ENCODE data around the gene PAGR1.

The PAGR1 gene

DNA sequence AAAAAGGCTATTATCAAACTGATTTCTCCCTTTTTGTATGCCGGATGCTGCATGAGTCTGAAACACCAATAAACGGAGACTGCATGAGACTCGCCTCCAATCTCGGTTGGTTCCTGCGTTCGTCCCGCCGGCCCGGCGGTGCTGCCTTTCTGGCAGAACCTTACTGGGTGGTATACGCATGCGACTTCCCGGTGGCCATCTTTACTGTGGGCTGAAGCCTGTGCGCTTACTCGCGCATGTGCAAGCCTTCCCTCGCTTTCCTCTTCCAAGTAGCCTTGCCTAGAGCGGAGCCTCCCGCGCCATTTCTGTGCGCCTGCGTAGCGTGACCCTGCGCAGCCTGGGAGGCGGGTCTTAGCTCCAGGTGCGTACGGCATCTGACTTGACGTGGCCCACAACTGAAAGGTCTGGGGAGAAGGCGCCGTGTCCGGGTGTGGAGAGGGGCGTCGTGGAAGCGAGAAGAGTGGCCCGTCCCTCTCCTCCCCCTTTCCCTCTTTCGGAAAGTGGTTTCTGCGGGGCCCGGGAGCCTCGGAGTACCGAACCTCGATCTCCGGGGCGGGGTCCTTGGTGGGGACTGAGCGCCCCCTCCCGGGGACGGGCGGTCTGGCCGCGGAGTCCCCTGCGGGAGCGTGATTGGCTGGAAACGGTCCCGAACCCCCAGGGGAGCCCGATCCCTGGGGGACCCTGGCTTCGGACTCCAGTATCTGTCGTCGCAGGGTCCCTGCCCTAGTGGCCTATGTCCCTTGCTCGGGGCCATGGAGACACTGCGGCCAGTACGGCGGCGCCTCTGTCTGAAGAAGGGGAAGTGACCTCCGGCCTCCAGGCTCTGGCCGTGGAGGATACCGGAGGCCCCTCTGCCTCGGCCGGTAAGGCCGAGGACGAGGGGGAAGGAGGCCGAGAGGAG, at the start of gene PAGR1:
Gene PAGR1, plus strand, starts transcription at position 360 of the 901 bp plus-strand sequence. Its CDS starts 374 bp downstream, at position 734.
- TF ChIP-seq GATA3 (IDR thresholded peaks at IDR 0.05; ENCODE audit: low read depth, low read length) (no peak), GATA2 (IDR thresholded peaks at IDR 0.05; ENCODE audit: low read depth, low read length) (no peak)

DNA sequence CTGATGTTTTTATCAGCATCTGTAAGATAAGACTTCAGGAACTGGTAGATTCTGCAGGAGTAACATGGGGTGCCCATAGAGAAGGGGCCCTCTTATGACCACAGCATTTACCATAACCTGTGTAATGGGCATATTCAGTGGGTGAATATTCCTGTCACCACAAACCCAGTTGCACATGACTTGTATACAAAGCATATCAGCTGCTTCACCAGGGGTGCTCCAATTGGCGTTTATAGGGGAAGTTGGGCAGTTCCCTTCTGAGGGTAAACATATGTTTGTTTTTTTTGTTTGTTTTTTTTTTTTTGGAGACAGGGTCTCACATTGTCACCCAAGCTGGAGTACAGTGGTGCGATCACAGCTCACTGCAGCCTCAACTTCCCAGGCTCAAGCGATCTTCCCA, 49.4 kb upstream of the PAGR1 start:
- TF ChIP-seq GATA3 (IDR thresholded peaks at IDR 0.05; ENCODE audit: low read depth, low read length) (no peak), GATA2 (IDR thresholded peaks at IDR 0.05; ENCODE audit: low read depth, low read length) (no peak)

DNA sequence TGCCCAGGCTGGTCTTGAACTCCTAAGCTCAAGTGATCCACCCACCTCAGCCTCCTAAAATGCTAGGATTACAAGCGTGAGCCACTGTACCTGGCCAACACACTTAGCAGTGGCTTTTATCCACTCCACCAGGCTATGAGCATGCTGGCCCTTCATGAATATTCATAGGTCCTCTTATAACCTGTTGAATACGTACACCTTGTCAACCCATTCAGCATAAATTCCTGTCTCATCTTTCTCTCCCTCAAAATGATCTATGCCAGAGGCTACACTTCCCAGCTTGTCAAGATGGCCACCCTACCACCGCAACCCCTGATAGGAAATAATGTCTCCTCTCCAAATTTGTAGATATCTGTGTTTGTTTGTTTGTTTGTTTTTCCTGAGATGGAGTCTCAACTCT, 48.9 kb upstream of the PAGR1 start:
- no peak for TF ChIP-seq GATA2 (IDR thresholded peaks at IDR 0.05; ENCODE audit: low read depth, low read length)
- no peak for TF ChIP-seq GATA3 (IDR thresholded peaks at IDR 0.05; ENCODE audit: low read depth, low read length)

DNA sequence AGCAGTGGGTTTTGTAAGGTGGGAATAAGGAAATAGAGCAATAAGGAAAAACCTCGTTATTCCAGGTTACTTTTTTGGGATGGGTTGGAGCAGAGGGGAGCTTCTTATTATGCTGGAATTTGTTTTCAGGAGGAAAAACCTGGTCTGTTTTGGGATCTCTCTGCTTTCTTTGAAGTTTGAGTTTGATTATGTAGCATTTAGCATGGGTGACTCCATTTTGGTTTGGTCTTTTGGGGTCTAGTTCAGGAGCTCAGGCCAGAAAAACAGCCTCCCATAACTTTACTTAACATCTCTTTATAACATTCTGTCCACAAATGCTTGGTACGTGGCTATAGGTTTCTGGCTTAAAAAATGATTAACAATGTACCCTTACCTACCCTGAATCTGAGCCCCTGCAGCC, 46.4 kb upstream of the PAGR1 start:
- TF ChIP-seq GATA2 (IDR thresholded peaks at IDR 0.05; ENCODE audit: low read depth, low read length) (no peak), GATA3 (IDR thresholded peaks at IDR 0.05; ENCODE audit: low read depth, low read length) (no peak)

DNA sequence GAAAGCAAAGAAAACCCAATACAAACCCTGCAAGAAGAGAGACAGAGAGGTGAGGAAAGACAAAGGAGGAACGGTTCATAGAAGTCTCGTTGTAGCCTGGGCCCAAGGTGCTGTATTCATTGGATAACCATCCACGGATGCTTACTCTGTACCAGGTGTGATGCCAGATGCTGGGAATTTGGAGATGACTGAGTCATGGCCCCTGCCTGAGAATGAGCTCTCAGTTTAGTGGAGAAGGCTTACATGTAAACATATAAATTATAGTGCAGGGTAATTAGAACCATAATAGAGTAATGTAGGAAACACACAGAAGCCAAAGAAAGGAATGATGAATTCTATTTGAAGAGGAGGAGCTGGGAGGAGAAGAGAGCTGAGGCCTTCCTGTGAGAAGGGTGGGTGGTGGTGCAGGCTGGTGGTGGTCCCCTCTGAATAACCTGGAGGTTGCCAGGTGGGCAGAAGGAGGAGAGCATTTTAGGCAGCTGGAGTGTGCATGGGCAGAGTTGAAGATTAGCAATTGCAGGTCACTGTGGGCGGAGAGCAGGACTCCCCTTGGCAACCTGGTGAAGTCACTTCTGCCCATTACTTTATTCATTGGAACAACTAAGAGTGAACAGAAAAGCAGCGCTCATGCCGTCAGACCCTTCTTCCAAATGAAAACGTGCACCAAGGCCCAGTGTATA, 45.6 kb upstream of the PAGR1 start:
- TF ChIP-seq GATA3 (IDR thresholded peaks at IDR 0.05; ENCODE audit: low read depth, low read length) = no peak
- no peak for TF ChIP-seq GATA2 (IDR thresholded peaks at IDR 0.05; ENCODE audit: low read depth, low read length)

DNA sequence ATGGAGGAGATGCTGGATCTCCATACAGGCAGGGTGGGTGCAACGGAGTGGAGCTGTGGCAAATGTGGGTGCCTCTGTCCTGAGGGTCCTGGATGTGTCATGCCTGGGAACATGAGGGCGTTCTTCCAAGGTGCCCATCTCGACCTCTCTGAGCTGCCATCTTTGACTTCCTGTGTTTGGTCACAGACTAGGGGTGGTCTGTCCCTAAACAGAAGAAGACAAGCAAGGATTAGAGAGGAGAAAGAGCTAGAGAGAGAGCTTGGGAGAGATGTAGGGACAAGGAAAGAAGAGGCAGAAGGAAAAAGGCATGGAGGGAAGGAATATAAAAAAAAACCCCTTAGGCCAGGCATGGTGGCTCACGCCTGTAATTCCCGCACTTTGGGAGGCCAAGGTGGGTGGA, 41.2 kb upstream of the PAGR1 start:
- TF ChIP-seq GATA2 (IDR thresholded peaks at IDR 0.05; ENCODE audit: low read depth, low read length) (no peak), GATA3 (IDR thresholded peaks at IDR 0.05; ENCODE audit: low read depth, low read length) (no peak)

DNA sequence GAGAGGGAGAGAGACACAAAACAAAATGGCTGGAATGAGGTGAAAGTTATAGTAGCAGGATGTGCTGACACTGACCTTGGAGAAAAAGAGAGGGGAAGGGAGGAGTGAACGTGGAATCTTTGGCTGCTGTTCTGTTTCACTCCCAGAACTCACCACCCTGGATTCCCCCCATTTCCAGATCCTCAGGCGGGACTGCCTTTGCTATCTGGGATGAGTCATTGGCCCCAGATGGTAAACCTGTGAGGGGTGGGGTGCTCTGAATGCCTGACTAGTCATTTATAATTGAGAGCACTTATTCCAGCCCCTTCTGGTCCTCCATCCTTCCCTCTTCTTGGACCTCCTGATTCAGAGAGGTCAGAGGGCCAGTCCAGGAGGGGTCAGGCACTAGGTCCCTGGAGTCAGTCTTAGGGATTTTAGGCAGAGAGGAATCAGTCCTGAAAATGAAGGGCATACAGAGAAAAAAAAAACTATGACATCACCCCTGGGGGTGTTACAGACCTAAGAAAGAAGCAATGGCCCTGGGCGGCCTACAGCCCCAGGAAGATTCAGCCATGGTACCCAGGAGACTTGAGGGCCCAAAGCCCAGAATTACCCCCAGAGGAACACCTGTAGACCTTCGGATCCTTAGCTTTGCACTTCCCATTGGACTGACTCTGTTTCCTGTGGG, 40.1 kb upstream of the PAGR1 start:
- no peak for TF ChIP-seq GATA2 (IDR thresholded peaks at IDR 0.05; ENCODE audit: low read depth, low read length)
- TF ChIP-seq GATA3 (IDR thresholded peaks at IDR 0.05; ENCODE audit: low read depth, low read length) = no peak

DNA sequence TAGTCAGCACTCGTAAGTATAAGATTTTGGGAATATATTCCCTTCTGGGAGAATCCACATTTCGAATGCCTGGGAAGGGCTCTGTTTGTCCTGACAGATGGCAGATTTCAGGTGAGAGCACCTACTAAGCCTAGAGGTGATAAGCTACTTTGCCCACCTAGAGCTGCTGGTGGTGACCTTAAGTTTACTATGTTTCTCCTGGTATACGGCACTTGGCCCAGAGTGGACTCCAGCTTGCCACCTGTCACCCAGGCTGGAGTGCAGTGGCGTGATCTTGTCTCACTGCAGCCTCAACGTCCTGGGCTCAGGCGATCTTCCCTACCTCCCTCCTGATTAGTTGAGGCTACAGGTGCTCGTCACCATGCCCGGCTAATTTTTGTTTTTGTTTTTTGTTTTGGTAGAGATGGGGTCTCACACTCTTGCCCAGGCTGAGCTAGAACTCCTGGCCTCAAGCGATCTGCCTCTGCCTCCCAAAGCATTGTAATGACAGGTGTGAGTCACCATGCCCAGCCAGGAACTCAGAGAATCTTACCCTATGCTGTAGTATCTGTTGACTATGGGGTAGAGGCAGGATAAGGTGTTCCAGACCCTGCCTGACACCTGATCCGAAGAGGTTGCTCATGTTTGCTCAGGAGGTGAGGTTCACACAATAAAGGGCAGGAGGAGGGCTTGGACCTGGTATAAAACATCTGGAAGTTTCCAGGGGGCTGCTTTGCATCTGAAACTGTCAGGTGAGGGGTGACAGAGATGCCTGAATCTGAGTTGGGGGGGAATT, 38.2 kb upstream of the PAGR1 start, which contains the start of gene ZG16:
Gene ZG16, plus strand, starts transcription at position 681 of the 775 bp plus-strand sequence. CDS start 1,011 bp downstream, outside the sequence.
- no peak for TF ChIP-seq GATA2 (IDR thresholded peaks at IDR 0.05; ENCODE audit: low read depth, low read length)
- no peak for TF ChIP-seq GATA3 (IDR thresholded peaks at IDR 0.05; ENCODE audit: low read depth, low read length)

DNA sequence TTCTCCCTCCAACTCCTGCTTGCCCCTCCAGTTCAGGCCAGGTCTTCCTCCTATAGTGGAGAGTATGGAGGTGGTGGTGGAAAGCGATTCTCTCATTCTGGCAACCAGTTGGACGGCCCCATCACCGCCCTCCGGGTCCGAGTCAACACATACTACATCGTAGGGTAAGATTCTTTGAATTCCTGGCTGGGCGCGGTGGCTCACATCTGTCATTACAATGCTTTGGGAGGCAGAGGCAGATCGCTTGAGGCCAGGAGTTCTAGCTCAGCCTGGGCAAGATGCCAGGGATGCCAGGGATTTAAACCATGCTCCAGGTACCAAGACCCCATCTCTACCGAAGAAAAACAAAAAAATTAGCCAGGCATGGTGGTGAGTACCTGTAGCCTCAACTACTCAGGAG, 36.5 kb upstream of the PAGR1 start:
- no peak for TF ChIP-seq GATA3 (IDR thresholded peaks at IDR 0.05; ENCODE audit: low read depth, low read length)

DNA sequence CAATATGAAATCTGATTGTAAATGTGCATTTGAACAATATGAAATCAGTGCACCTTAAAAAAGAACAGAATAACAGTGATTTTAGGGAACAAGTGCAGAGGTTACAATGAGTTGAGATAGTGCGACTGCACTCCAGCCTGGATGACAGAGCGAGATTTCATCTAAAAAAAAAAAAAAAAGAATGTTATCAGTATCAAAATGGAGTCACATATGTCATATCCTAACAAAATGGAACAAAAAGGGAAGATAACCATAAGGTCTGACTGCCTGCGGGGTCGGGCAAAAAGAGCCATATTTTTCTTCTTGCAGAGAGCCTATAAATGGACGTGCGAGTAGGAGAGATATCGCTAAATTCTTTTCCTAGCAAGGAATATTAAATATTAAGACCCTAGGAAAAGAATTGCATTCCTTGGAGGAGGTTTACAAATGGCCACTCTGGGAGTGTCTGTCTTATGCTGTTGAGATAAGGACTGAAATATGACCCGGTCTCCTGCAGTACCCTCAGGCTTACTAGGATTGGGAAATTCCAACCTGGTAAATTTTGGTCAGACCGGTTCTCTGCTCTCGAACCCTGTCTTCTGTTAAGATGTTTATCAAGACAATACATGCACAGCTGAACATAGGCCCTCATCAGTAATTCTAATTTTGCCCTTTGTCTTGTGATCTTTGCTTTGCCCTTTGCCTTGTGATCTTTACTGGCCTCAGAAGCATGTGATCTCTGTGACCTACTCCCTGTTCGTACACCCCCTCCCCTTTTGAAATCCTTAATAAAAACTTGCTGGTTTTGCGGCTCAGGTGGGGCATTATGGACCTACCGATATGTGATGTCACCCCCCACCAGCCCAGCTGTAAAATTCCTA, 32.6 kb upstream of the PAGR1 start:
- peak; percentile 82 for TF ChIP-seq GATA2 (IDR thresholded peaks at IDR 0.05; ENCODE audit: low read depth, low read length)
- peak; percentile 14; the same call in 1 of the 2 replicates for TF ChIP-seq GATA3 (IDR thresholded peaks at IDR 0.05; ENCODE audit: low read depth, low read length)

DNA sequence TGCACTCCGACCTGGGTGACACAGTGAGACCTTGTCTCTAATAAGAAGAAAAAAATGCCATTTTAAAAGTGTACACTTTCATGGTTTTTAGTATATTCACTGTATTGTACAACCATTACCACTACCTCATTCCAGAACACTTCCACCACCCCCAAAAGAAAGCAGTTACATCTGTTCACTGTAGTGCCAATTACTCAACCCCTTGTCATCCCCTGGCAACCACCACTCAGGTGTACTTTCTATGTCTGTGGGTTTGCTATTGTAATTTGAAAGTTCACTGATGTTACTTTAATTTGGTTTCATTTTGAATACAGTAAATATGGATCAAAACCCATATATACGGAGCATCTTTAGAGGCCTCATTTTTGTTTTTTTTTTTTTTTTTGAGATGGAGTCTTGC, 31.8 kb upstream of the PAGR1 start:
- no peak for TF ChIP-seq GATA3 (IDR thresholded peaks at IDR 0.05; ENCODE audit: low read depth, low read length)
- no peak for TF ChIP-seq GATA2 (IDR thresholded peaks at IDR 0.05; ENCODE audit: low read depth, low read length)

DNA sequence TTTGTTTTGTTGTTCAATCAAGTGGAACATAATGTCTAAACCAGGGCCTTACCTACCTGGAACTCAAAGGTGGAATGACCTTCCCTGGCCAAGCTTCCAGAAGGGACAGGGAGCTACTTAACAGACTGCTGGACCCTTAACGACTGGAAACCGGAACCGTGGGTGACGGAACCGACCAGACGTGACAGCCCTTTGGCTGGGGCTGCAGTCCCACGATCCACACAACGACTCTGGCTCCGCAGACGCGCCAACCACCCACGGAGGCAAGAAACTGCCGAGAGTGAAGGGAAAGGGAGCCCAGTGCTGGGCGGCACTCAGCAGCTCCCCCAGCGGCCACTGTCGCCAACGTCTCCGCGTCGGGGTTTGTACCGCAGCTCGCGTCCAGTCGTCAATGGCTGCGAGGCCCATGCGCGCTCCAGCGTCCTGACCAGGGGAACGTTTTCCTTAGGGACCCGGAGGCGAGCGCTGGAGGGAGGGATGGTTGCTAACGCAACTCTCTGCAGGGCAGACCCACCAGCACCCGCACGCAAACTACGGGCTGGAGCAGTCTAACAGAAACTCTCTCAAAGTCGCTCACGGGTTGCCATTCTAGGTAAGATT, 31.0 kb upstream of the PAGR1 start:
- TF ChIP-seq GATA3 (IDR thresholded peaks at IDR 0.05; ENCODE audit: low read depth, low read length) (no peak), GATA2 (IDR thresholded peaks at IDR 0.05; ENCODE audit: low read depth, low read length) (no peak)

Measured in SH-SY5Y (cell line).